Measurements from ENCODE around the gene MFNG. TPM values are rescaled to one million over a fixed set of nuclear protein-coding genes. Genes with fewer than 3 reads are reported as not detected.
A peak's percentile ranks its signal among the peaks of the same experiment; 100 is the strongest.

The MFNG gene
- total and polyA plus RNA-seq, 3 donors from 2014 or later = 7.5 to 8.2 (median 8.1) TPM

DNA sequence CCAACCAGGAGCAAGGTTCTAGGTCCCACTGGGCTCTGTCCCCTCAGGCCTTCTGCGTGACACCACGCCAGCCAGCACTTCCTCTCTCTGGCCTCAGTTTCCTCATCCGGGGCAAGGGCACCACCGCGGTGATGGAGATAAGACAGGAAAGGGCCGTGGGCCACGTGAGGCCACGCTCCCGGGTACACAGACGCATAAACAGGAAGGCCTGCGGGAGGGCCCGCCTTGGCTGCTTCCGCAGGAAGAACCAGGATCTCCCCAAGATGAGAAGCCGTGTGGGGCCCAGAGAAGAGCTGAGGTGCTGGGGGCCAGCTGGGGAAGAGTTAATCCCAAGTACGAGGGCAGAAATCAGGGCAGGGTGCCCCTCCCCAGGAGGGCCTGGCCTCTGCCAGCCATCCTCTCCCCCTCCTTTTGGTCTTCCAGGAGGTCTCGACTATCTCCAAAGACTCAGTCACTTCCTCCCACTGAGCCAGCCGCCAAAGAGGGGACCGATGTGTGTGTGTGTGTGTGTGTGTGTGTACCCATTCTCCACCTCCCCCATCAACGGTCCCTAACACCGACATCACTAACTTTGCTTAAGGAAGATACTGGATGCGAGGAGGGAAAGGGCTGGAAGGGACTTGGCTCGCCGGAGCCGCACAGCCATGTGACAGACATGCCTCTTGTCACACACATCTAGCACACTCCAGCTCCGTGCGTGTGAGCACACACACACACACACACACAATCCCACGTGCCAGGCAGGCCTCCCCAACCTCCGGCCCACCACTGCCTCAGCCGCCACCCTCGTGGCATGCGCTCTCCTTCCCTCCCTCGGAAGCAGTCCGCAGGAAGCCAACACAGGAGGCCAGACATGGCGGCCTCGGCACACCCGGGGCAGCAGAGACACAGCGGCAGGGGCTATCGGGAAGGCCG, 1.4 kb downstream of the MFNG start:
- Histone ChIP-seq H3K27me3 (no peaks in the 10 kb centered on the region), H3K4me3 (peak overlapping the region in 1 of 2 donors; percentile 4), H3K27ac (peak overlapping the region; percentile 16 to 44), H3K4me1 (peaks cover 8% of the 10 kb centered on the region), H3K9me3 (no peaks in the 10 kb centered on the region), H3K36me3 (ENCODE audit: low read depth, missing control alignments) (no peaks in the 10 kb centered on the region)
- intact Hi-C loops (cut with DNase I; ENCODE audit: low total_unique reads) = no loop called here
- DNase-seq = peak; percentile 61
- 73 to 76% methylated on average over 31 to 39 of the region's 39 CpGs for WGBS, 2 donors
- no peak for TF ChIP-seq POLR2A (IDR thresholded peaks at IDR 0.05)
- TF ChIP-seq, protein P1, sequence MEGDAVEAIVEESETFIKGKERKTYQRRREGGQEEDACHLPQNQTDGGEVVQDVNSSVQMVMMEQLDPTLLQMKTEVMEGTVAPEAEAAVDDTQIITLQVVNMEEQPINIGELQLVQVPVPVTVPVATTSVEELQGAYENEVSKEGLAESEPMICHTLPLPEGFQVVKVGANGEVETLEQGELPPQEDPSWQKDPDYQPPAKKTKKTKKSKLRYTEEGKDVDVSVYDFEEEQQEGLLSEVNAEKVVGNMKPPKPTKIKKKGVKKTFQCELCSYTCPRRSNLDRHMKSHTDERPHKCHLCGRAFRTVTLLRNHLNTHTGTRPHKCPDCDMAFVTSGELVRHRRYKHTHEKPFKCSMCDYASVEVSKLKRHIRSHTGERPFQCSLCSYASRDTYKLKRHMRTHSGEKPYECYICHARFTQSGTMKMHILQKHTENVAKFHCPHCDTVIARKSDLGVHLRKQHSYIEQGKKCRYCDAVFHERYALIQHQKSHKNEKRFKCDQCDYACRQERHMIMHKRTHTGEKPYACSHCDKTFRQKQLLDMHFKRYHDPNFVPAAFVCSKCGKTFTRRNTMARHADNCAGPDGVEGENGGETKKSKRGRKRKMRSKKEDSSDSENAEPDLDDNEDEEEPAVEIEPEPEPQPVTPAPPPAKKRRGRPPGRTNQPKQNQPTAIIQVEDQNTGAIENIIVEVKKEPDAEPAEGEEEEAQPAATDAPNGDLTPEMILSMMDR (IDR thresholded peaks at IDR 0.05) = no peak

- H3K36me3 ChIP-seq (ENCODE audit: low read depth, missing control alignments) = no peaks in the 10 kb centered on the region
- no peak overlapping the region for H3K4me3 ChIP-seq
- DNase-seq = no peak
- intact Hi-C loops (cut with DNase I; ENCODE audit: low total_unique reads) = no loop called here
- H3K27ac ChIP-seq = no peak overlapping the region
- H3K27me3 ChIP-seq = no peaks in the 10 kb centered on the region
- H3K9me3 ChIP-seq = no peaks in the 10 kb centered on the region
- TF ChIP-seq POLR2A (IDR thresholded peaks at IDR 0.05) = no peak
- TF ChIP-seq, protein P1 (IDR thresholded peaks at IDR 0.05) = no peak
- peaks cover 8% of the 10 kb centered on the region for H3K4me1 ChIP-seq
- 78 to 83% methylated on average over 13 of the region's 13 CpGs for WGBS, 2 donors
These were observed 3.1 kb downstream of the MFNG start for GRCh38 chr22:37483050-37483449.

- H3K9me3 ChIP-seq = no peaks in the 10 kb centered on the region
- no peak for DNase-seq
- no peaks in the 10 kb centered on the region for H3K36me3 ChIP-seq (ENCODE audit: low read depth, missing control alignments)
- no peak for TF ChIP-seq POLR2A (IDR thresholded peaks at IDR 0.05)
- TF ChIP-seq, protein P1 (IDR thresholded peaks at IDR 0.05) = no peak
- H3K4me1 ChIP-seq = peaks cover 8% of the 10 kb centered on the region
- WGBS, 2 donors = 85 to 92% methylated on average over 9 of the region's 9 CpGs
- H3K27me3 ChIP-seq = no peaks in the 10 kb centered on the region
- H3K4me3 ChIP-seq = no peak overlapping the region
- no peak overlapping the region for H3K27ac ChIP-seq
- intact Hi-C loops (cut with DNase I; ENCODE audit: low total_unique reads) = no loop called here
These were observed 3.9 kb downstream of the MFNG start for GRCh38 chr22:37482244-37482643.

DNA sequence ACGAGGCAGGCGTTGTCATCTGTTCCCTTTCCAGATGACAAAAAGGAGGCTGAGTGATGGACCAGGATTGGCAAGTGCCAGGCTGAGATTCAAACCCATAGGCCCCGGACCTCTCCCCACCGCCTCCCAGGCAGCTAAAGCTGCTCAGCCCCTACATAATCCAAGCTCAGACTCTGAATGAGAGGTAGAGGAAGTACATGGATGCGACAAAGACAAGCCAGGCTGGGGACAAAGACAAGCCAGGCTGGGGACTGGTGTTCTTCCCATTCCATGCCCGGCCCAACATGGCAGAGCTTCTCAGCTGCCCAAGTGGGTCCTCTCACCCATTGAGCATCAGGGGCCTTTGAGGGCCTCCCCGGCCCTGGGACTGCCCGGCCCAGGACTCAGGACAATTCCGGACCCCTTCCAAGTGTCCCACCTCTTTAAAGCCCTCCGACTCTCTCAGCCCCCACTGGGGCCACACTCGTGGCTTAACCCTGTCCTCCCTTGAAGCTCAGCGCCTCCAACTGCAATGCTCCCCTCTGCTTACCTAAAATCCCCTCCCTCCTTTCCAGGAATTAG, 4.8 kb downstream of the MFNG start:
- H3K4me1 ChIP-seq = peaks cover 7% of the 10 kb centered on the region

More for the DNA sequence above, 4.8 kb downstream of the MFNG start:
- intact Hi-C loops (cut with DNase I; ENCODE audit: low total_unique reads) = no loop called here
- Histone ChIP-seq H3K9me3 (no peaks in the 10 kb centered on the region), H3K4me3 (no peak overlapping the region), H3K36me3 (ENCODE audit: low read depth, missing control alignments) (no peaks in the 10 kb centered on the region), H3K27ac (no peak overlapping the region), H3K27me3 (no peaks in the 10 kb centered on the region)
- TF ChIP-seq, protein P1 (IDR thresholded peaks at IDR 0.05) = no peak
- no peak for TF ChIP-seq POLR2A (IDR thresholded peaks at IDR 0.05)
- no peak for DNase-seq
- WGBS, 2 donors = 84 to 91% methylated on average over 12 of the region's 12 CpGs
